ENCODE data around the gene COX20.

The COX20 gene

DNA sequence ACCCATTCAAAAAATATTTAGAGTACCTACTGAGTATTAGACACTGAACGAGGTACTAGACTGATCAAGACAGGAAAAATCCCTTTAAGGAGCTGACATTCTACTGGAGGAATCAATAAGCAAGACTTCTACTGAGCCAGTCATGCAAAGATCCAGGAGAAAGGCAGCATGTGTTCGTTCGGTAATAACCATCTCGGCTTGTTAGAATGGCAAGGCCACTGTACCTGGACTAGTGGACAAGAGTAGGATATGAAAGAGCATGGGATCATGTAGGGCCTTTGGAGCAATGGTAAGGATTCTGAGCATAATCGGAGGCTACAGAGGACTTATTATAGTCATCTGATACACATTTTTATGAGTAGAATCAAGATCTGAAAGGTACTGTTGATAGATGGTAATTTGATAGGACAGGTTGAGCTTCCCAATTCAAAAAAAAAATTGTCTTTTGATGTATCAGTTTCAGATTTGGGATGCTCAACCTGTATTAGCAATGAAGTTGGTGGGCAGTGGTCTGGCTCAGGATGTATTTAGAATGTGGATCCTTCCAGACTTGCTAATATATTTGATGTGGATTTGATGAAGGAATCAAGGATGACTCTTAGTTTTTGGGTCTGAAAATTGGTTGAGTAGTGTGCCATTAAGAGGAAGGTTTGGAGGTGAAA lies 2.3 kb downstream of the COX20 start:
- Histone ChIP-seq H3K36me3 (peaks cover 41% of the 10 kb centered on the region), H3K4me3 (ENCODE audit: low read depth, low read length) (no peak overlapping the region), H3K27ac (no peak overlapping the region), H3K9me3 (ENCODE audit: severe bottlenecking) (no peaks in the 10 kb centered on the region), H3K27me3 (ENCODE audit: insufficient read depth, low read depth, severe bottlenecking) (no peaks in the 10 kb centered on the region)
- TF ChIP-seq, protein P1, sequence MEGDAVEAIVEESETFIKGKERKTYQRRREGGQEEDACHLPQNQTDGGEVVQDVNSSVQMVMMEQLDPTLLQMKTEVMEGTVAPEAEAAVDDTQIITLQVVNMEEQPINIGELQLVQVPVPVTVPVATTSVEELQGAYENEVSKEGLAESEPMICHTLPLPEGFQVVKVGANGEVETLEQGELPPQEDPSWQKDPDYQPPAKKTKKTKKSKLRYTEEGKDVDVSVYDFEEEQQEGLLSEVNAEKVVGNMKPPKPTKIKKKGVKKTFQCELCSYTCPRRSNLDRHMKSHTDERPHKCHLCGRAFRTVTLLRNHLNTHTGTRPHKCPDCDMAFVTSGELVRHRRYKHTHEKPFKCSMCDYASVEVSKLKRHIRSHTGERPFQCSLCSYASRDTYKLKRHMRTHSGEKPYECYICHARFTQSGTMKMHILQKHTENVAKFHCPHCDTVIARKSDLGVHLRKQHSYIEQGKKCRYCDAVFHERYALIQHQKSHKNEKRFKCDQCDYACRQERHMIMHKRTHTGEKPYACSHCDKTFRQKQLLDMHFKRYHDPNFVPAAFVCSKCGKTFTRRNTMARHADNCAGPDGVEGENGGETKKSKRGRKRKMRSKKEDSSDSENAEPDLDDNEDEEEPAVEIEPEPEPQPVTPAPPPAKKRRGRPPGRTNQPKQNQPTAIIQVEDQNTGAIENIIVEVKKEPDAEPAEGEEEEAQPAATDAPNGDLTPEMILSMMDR (IDR thresholded peaks at IDR 0.05; ENCODE audit: low read depth, low read length), result no peak
- no peak for DNase-seq

DNA sequence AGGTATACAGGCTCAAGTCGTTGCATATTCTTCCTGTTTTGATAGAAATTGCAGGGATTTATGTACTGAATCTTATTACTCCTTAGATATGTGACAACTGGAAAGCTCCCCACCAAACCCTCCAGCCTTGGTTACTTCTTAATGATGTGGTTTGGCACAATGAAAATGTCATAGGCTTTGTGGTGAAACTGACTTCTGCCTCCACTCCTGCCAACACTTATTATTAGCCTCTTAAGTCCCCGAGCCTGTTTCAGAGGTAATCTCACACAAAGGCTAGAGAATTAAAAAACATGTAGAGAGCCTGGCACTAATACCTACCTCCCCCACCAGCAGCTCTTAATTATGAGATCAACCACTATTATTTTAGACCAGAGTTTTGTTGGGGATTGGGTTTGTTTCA lies 4.2 kb downstream of the COX20 start:
- DNase-seq, result no peak

DNA sequence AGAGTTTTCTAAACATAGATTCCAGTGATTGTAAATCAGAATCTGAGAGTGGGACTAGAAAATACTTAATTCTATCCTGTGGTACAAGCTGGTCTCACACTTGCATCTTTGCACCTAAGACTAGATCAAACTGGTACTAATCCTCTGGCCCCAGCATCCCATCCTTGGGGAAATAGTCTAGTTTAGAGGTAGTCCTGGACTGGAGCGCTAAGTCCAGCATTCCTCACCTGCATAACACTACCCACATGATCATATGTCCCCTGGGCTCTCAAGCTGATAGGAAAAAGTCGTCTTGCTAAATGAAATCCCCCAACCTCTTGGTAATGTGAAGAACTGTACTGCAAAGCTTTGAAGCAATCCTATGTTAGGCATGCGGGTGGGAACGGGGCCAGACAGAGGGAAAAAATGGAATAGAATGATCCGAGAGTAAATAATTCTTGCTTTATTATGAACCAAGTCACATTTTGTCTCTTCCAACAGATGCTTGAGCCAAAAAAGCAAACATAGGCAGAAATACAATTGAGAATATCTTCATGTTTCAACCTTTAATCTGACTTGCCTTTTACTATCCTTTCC lies 4.8 kb downstream of the COX20 start:
- Histone ChIP-seq H3K36me3 (peaks cover 66% of the 10 kb centered on the region), H3K27me3 (ENCODE audit: insufficient read depth, low read depth, severe bottlenecking) (no peaks in the 10 kb centered on the region), H3K4me3 (ENCODE audit: low read depth, low read length) (no peak overlapping the region), H3K27ac (no peak overlapping the region), H3K9me3 (ENCODE audit: severe bottlenecking) (no peaks in the 10 kb centered on the region)
- no peak for DNase-seq
- TF ChIP-seq, protein P1 (IDR thresholded peaks at IDR 0.05; ENCODE audit: low read depth, low read length), result no peak

More for the DNA sequence above, 4.2 kb downstream of the COX20 start:
- Histone ChIP-seq H3K27me3 (ENCODE audit: insufficient read depth, low read depth, severe bottlenecking) (no peaks in the 10 kb centered on the region), H3K36me3 (peaks cover 60% of the 10 kb centered on the region), H3K27ac (no peak overlapping the region), H3K9me3 (ENCODE audit: severe bottlenecking) (no peaks in the 10 kb centered on the region), H3K4me3 (ENCODE audit: low read depth, low read length) (no peak overlapping the region)
- TF ChIP-seq, protein P1 (IDR thresholded peaks at IDR 0.05; ENCODE audit: low read depth, low read length), result no peak

DNA sequence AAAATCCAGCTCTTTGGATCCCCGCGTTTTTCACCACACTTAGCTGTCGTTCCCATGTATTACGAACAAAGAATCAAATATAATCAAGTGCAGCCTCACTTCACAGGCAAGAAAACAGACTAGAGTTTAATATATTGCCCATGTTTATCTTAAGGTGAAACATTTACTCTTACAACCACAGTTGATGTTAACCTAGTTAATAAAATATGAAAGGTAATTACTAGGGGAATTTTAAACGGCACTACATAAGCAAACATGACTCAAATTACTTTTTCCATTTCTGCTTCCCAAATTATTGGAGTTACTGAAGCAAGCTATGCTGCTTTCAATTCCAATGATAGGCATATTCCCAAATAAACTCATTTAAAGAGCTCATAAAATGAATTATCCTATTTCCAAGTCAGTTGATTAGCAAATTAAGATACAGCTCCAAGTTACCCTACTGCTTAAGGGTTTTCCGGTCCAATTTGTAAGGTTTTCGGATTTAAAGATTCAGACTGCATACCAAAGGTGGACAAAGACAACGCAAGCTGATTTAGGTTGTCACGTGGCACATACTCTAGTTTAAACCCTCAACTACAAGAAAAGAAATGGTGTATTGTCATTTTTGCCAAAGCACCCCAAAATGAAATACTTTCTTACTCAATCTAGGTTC lies 5.9 kb downstream of the COX20 start:
- peaks cover 77% of the 10 kb centered on the region for H3K36me3 ChIP-seq
- no peak for DNase-seq
- TF ChIP-seq, protein P1 (IDR thresholded peaks at IDR 0.05; ENCODE audit: low read depth, low read length), result no peak
- H3K4me3 ChIP-seq (ENCODE audit: low read depth, low read length), result no peak overlapping the region
- no peak overlapping the region for H3K27ac ChIP-seq
- H3K9me3 ChIP-seq (ENCODE audit: severe bottlenecking), result no peaks in the 10 kb centered on the region
- H3K27me3 ChIP-seq (ENCODE audit: insufficient read depth, low read depth, severe bottlenecking), result no peaks in the 10 kb centered on the region

DNA sequence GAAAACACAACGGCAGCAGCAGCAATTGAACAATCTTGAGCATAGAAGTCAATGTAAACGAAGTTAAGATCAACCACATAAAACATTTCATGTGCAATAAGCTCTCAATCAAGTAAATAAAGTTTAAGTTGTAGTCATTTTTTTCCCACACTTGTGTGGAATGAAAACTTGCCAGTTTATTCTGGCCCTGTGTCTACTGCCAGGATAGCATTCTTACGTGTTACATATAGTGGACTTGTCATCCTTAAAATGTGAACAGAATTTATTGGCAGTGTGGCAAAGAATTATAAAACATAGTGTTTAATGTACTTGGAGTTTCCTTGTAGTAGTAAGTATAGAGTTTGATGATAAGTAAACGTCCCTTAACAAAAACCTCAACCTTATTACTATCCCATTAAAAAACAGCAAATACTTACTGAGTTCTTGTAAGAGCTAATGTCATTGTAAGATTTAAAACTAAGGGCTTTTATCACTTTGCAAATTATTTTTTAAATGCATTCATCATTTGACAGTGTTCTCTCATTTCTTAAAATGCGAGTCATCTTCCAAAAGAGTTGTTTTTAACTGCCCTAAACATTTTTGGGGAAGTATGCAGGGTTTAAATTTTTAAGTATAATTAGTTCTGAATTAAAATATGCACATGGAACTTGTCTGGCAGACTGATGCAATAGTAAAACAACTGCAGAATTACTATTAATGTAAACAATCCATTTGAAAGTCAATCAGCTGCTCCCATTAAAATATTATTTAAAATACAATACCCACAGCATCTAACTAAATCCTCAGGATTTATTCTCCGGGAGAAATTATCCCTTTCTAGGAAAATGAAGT lies 7.9 kb downstream of the COX20 start:
- Histone ChIP-seq H3K4me3 (ENCODE audit: low read depth, low read length) (no peak overlapping the region), H3K36me3 (peaks cover 93% of the 10 kb centered on the region), H3K9me3 (ENCODE audit: severe bottlenecking) (no peaks in the 10 kb centered on the region), H3K27me3 (ENCODE audit: insufficient read depth, low read depth, severe bottlenecking) (no peaks in the 10 kb centered on the region), H3K27ac (no peak overlapping the region)
- TF ChIP-seq, protein P1 (IDR thresholded peaks at IDR 0.05; ENCODE audit: low read depth, low read length), result no peak
- DNase-seq, result no peak
